ENCODE measurements around the gene PDE4B.
"Not testable (repeated sequence)": the region's sequence is repeated elsewhere in the genome, so short reads cannot be mapped to it uniquely, and the experiment has no call there.

Gene PDE4B

GRCh38 chr1:65817891-65818290 is 25.2 kb downstream of the PDE4B start:
- DNase-seq: peak; percentile 1

GRCh38 chr1:65818966-65819365 is 26.3 kb downstream of the PDE4B start:
- DNase-seq: no peak

DNA sequence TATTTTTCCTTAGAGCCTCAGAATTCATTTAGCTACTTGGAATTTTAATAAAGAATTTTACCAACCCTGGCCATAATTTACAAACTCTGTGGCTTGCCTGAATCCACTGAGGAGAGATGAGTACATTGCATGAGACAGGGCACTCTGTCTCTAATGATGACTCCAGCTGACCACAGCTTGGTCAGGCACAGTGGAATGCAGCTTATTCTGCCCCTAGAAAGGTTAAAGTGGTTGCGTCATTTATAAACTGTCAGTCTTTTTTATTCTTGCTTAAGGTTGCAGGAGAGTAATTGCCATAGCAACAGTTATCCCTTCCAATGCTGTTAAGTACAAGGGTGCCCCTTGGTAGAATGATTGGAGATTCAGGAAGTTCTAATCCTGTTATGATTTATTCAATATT is 28.3 kb downstream of the PDE4B start:
- DNase-seq: no peak

- DNase-seq: no peak
Measured at GRCh38 chr1:65821386-65821785, 28.7 kb downstream of the PDE4B start.

DNA sequence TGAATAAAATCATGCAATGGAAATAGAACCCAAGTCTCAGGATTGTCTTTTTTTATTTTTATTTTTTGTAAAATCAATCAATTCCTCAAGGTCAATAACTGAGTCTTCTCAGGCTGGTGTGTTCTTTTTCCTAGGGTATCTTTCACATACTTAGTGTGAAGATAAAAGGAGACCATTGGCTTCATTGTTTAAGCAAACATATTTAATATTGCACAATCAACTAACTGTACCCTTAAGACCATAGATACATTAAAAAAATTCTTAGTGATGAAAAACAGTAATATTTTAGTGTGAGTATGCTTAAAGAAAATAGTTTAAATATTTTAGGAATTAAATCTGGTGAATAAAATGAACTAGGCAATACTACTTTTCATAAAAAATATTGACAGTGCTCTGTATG is 31.4 kb downstream of the PDE4B start:
- DNase-seq: no peak

GRCh38 chr1:65825741-65826140 is 33.0 kb downstream of the PDE4B start:
- DNase-seq: no peak

- DNase-seq: no peak
Measured at GRCh38 chr1:65826782-65827181, 34.1 kb downstream of the PDE4B start.

- DNase-seq: no peak
Measured at GRCh38 chr1:65827346-65827745, 34.7 kb downstream of the PDE4B start.

GRCh38 chr1:65830306-65830705 is 37.6 kb downstream of the PDE4B start:
- DNase-seq: no peak

DNA sequence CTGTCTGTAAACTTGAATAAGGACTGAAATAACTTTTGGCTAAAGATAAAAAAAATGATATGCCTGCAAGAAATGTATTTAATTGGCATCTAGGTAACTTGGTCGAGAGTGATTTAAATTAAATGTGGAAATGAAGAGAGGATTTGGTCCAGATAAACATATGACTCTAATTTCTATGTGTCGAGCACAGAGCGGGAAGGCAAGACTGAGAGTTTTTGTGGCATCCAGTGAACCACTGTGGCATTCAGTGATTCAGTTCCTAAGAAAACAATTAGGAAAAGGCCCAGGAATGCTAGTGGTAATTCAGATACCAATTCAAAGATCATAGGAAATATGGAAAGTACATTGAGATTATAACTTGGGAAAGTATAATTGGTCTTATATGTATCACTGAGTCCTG is 39.6 kb downstream of the PDE4B start:
- no peak for DNase-seq

DNA sequence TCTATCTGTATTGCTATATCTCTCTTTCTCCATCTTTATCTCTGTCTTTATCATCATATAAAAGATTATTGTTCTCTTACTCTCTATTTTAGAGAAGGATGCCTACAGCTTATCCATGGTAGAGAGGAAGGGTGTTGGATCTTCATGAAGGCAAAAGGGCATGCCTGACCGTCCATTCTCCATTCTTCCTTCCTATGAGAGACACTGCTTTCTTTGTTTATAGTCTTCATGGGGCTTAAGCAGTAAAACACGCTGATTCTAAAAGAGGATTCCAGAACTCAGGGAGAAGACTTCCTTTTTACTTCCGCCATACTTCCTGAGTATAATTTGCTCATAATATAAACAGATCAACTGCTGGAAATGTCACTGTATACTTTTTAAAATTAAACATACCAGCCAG is 44.0 kb downstream of the PDE4B start:
- no peak for DNase-seq

DNA sequence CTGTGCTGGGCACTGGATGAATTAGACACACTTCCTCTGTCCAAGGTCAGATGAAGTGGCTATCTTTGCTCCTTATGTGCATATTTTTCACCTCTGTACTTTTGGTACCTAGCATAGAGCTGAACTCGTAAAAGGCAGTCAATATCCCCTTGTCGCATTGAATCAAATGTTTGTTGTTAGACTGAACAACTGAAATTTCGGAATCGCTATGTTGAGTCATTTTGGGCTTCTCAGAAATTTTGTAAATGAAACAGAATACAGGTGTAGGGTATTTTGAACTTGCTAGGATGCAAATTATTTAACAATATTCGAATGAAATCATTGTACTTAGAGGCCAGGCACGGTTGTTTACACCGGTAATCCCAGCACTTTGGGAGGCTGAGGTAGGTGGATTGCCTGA is 48.0 kb downstream of the PDE4B start:
- no peak for DNase-seq

DNA sequence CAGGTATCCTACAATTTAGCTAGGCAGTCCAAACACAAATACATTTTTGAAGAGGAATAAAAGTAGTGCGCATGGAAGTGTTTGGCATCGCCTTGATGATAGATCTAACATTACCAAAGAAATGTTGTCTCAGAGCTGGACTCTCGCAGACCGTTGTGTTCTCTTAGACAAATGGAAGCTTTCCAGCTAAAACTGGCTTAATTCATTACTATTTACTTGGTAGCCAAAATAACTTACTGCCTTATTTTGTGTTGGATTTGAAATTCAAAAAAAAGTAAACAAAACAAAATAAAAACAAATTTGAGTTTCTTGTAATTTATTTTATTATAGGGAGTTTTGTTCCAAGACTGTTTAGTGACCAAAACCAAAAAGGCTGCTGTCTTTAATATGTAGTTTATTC is 51.6 kb downstream of the PDE4B start:
- DNase-seq: no peak

DNA sequence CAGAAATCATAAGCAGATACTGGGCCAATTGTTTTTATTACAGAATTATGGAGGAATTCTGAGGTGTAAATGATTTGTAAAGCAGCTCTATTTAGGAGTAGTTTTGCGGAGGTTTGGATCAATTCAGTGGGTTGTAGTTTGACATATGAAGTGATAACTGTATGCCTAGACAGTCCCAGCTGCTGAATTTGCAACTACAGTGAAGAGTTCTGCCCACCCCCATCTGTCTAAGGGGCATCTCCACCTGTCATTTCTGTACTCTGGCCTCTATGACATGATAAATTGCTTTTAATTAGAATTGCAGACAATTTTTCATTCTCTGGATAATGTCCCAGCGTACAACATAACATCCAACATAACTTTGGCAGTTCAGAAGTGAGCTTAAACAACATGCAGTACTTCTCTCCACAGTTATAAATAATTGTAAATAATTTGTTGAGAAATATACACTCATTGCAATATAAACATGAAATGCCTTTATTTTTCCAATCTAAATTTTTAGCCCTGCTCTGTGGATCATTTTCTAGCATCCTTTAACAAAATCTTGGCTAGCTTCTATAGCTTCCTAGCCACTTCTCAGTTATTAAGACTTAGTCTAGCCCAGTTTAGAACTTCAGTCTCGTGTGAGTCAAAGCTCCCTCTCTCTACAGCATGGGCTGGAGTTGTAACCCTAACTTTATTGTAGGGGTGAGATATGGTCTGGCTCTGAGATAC is 52.3 kb downstream of the PDE4B start:
- DNase-seq: no peak

DNA sequence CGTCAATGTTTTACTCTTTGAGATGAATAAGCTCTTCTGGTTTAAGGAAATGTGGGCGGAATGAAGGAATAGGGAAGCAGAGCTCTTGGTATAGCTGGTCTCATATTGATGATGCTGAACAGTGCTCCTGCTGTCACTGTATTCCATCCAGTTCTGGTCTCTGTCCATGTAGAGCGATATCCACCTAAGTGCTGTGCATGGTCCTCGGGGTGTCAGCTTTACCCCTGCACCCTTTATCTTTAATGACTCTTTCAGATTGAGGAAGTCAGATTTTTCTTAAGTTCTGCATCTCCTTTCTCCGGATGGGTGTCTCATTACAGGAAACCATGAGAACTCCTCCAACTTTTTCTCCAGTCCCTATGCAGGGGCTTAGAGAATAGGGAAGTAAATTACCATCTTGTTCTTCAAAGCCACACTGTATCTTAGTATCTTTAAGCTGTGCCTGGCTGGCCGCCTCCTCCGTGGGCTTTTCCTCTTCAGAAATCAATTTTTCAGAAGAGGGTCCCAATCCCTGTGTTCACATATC is 52.9 kb downstream of the PDE4B start:
- DNase-seq: no peak

- DNase-seq: no peak
Measured at GRCh38 chr1:65846866-65847265, 54.2 kb downstream of the PDE4B start.

GRCh38 chr1:65850281-65850680 is 57.6 kb downstream of the PDE4B start:
- no peak for DNase-seq

GRCh38 chr1:65856591-65856990 is 63.9 kb downstream of the PDE4B start:
- not testable (repeated sequence) for DNase-seq

- no peak for DNase-seq
Measured at GRCh38 chr1:65866439-65866838, 73.7 kb downstream of the PDE4B start.

GRCh38 chr1:65872301-65872700 is 79.6 kb downstream of the PDE4B start:
- DNase-seq: no peak

DNA sequence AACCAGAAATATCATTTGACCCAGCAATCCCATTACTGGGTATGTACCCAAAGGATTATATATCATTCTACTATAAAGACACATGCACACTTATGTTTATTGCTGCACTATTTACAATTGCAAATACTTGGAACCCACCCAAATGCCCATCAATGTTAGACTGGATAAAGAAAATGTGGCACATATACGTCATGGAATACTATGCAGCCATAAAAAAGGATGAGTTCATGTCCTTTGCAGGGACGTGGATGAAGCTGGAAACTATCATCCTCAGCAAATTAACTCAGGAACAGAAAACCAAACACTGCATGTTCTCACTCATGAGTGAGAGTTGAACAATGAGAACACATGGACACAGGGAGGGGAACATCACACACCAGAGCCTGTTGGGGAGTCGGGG is 85.6 kb downstream of the PDE4B start:
- DNase-seq: not testable (repeated sequence)

GRCh38 chr1:65880611-65881010 is 87.9 kb downstream of the PDE4B start:
- no peak for DNase-seq

DNA sequence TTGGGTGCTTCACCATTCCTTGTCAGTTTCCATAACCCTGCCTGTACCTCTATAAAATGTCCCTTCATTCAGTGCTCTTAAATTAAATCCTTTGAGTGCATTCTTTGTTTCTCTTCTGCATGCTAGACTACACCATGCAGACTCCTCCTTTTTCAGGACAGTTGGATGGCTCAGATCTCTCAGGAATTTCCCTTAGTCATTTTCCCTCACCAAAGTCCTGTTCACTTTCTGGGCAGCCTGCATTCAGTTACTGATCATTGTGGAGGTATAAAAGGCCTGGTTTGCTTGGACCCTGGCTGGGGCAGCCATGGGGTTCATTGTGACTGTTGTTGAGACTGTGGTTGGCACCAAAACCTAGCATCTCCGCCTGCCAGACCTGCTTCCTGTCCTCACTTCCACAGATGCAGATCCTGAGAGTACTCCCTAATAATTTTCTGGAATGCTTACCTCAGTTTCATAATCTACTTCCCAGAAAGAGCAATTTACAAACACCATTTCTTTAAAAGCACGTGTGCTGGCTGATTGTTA is 88.4 kb downstream of the PDE4B start:
- DNase-seq: no peak

- no peak for DNase-seq
Measured at GRCh38 chr1:65882076-65882475, 89.4 kb downstream of the PDE4B start.

GRCh38 chr1:65889441-65889840 is 96.7 kb downstream of the PDE4B start:
- no peak for DNase-seq

All from NCI-H146 (cell line).